ENCODE data around the gene WDR83.
"Not testable (repeated sequence)": the region's sequence is repeated elsewhere in the genome, so short reads cannot be mapped to it uniquely, and the experiment has no call there.

WDR83 gene, protein sequence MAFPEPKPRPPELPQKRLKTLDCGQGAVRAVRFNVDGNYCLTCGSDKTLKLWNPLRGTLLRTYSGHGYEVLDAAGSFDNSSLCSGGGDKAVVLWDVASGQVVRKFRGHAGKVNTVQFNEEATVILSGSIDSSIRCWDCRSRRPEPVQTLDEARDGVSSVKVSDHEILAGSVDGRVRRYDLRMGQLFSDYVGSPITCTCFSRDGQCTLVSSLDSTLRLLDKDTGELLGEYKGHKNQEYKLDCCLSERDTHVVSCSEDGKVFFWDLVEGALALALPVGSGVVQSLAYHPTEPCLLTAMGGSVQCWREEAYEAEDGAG

DNA sequence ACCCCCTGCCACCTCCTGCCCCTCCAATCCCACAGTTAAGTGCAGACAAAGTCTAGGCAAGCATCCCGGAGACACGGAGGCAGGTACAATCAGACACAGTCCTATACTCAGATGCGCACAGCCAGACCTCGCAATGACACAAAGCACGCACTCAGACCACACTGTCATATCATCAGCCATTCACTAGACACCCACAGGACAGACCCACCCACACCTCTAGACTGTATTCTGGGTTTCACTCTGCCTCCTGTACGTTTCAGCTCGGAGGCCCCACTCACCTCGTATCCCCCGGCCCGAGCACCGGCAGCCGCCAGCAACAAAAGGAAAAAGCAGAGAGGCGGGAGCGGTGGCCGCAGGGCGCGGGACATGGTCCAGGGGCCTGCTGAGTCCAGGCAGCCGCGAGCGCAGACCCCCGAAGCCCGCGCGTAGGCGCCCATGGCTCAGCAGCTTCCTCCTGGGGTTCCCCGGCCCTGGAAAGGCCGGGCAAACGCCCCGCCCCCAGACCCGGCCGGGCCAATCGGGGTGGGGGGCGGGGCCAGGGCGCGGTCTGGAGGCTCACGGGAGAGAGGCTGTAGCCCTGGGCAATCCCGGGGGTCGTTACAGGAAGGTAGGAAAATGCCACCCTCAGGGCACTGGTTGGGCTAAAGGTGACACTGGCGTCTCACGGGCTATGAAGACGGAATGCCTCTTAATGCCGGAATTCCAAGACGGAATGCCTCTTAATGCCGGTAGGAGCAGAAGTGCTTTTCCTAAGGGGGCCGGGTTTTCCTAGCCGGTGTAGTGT, at the start of gene WDR83, which contains the start of gene MAN2B1:
WDR83 (plus strand) TSS at position 543 of the 784 bp plus-strand sequence. CDS start 2,984 bp downstream, outside the sequence.
MAN2B1 (minus strand) TSS at position 478 of the 784 bp plus-strand sequence; CDS start at position 437, 41 bp downstream.
- DNase-seq = peak; percentile 78 to 82

DNA sequence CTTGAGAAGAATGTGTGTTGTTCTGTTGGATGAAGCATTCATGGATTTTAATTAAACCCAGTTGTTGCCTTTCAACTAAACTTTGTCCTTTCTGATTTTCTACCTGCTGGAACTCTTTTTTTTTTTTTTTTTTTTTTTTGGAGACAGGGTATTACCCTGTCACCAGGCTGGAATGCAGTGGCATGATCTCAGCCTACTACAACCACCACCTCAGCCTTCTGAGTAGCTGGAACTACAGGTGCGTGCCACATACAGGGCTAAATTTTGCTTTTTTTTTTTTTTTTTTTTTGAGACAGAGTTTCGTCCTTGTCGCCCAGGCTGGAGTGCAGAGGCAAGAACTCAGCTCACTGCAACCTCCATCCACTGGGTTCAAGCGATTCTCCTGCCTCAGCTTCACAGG, 49.0 kb upstream of the WDR83 start:
- DNase-seq = no peak

DNA sequence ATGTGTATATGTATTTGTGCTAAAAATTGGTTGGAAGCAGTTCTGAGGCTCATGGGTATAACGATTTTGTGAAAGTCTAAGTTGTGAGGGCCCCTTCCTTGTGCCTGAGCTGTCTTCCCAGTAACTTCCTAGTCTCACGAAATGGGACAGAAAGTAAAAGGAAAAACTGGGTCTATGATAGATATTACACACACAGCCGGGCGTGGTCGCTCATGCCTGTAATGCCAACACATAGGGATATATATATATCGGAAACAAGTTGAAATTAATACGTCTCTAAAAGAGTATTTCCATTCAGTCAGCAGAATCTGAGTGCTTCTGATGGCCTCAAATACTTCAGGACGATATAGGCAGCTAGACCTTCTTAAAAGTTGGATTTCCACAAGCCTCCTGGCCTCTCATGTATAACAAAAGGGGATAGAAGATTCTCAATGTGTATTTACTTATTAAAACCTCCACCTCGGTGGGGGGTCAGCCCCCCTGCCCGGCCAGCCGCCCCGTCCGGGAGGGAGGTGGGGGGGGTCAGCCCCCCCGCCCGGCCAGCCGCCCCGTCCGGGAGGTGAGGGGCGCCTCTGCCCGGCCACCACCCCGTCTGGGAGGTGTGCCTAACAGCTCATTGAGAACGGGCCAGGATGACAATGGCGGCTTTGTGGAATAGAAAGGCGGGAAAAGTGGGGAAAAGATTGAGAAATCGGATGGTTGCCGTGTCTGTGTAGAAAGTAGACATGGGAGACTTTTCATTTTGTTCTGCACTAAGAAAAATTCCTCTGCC, 45.2 kb upstream of the WDR83 start:
- not testable (repeated sequence) for DNase-seq

DNA sequence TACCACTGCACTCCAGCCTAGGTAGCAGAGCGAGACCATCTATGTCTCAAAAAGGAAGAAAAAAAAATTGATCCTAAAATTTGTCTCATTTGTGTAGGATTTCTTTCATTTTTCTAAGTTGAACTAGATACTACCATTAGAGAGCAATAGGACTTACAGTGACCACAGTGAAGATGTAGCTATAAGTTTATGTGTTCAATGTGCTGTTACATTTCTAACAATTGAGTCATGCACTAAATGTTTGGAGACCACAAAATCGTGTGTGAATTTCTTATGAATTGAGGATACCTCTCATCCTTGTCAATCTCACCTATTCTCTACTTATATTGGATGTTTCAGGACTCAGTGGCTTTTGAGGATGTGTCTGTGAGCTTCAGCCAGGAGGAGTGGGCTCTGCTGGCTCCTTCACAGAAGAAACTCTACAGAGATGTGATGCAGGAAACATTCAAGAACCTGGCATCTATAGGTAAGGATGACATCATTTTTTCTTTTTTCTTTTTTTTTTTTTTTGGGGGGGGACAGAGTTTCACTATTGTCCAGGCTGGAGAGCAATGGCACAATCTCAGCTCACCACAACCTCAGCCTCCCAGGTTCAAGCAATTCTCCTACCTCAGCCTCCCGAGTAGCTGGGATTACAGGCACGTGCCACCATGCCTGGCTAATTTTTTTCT, 43.1 kb upstream of the WDR83 start:
- no peak for DNase-seq

DNA sequence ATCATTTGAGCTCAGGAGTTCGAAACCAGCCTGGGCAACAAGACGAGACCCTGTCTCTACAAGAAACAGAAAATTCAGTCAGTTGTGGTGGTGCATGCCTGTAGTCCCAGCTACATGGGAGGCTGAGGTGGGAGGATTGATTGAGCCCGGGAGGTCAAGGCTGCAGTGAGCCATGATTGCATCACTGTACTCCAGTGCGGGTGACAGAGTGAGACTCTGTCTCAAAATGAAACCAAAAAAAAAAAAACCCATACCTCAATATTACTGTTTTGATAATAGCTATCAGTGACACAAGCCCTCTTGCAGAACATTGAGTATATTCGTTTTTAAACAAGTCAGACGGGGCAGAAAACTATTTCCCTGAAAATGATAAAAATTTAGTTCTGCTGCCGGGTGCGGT, 39.6 kb upstream of the WDR83 start:
- no peak for DNase-seq

DNA sequence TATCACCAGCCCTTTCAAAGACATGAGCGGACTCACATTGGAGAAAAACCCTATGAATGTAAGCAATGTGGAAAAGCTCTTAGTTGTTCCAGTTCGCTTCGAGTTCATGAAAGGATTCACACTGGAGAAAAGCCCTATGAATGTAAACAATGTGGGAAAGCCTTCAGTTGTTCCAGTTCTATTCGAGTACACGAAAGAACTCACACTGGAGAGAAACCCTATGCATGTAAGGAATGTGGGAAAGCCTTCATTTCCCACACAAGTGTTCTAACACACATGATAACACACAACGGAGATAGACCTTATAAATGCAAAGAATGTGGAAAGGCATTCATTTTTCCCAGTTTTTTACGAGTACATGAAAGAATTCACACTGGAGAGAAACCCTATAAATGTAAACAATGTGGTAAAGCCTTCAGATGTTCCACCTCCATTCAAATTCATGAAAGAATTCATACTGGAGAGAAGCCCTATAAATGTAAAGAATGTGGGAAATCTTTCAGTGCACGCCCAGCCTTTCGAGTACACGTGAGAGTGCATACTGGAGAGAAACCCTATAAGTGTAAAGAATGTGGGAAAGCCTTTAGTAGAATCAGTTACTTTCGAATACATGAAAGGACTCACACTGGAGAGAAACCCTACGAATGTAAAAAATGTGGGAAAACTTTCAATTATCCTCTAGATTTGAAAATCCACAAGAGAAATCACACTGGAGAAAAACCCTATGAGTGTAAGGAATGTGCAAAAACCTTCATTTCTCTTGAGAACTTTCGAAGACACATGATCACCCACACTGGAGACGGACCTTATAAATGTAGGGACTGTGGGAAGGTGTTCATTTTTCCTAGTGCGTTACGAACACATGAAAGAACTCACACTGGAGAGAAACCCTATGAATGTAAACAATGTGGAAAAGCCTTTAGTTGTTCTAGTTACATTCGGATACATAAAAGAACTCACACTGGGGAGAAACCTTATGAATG, 38.3 kb upstream of the WDR83 start:
- DNase-seq = no peak

DNA sequence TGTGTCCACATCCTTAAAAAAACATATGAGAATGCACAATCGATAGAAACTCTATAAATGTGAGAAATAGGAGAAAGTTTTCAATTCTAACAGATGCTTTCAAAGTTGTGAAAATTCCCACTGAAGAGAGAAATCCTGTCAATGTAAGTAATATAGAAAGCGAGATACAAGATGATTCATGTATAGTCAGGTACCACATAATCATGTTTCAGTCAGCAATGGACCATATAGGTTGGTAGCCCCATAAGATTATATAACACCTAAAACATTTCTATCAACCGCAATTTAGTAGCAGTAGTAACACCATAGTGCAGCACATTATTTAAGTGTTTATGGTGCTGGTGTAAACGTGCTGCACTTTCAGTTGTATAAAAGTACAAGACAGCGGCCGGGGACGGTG, 37.4 kb upstream of the WDR83 start:
- DNase-seq = no peak

DNA sequence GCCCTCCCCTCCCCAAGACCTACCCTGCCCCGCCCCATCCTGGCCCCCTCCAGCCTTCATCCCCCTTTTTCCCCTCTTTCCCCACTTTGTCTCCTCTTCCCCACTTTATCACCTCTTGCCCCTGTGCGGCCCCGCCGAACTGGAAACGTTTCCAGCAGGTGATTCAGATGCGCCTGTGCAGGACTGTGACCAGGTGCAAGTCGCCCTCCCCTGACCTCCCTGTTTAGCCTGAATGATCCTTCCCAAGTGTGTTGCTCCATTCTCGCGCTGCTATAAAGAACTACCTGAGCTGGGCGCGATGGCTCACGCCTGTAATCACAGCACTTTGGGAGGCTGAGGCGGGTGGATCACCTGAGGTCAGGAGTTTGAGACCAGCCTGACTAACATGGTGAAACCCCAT, 30.0 kb upstream of the WDR83 start:
- DNase-seq = no peak

DNA sequence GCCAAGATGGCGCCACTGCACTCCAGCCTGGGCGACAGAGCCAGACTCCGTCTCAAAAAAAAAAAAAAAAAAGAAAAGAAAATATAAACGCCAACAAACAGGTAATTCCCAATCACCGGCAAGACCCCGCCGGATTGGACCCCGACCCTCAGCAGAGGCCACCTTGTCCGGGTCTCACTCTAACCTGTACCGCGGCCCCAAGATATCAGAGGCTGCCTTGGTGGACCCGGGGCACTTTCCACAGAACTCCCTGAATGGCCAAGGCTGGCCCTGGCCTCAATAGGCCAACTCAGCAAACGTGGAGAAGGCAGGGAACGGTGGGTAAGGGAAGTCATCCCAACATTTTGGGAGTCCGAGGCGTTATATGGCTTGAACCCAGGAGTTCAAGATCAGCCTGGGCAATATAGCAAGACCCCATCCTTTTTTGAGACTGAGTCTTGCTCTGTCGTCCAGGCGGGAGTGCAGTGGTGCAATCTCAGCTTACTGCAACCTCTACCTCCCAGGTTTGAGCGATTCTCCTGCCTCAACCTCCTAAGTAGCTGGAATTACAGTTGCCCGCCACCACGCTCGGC, 27.9 kb upstream of the WDR83 start:
- no peak for DNase-seq

DNA sequence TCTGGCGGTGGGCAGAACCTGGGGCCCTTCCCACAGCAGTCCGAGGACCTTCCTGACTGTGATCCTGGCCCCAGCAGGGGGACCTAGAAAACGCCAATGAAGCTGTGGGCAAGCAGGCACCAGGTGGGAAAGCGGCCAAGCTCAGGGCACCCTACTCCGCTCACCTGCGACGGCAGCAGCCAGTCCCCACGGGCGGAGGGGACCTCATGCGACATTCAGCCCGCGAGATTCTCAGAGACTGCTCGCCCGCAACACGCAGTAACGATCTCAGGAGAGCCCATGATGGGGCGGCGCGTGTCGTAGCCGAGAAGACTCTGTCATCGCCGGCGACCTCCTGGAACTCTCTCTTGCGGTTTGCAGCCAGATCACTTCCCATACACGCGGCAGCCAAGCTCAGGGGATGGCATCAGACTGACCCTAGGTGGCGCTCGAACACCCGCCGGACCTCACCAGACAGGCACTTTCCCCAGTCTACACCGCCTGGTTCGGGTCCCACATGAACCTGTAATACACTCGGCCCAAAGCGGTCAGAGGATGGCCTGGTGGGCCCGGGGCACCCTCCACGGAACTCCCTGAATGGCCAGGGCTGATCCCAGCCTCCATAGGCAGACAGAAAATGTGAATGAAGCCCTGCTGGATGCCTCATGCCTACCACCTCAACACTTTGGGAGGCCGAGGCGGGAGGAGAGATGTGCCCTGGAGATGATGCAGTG, 26.6 kb upstream of the WDR83 start:
- DNase-seq = peak; percentile 88 to 89

DNA sequence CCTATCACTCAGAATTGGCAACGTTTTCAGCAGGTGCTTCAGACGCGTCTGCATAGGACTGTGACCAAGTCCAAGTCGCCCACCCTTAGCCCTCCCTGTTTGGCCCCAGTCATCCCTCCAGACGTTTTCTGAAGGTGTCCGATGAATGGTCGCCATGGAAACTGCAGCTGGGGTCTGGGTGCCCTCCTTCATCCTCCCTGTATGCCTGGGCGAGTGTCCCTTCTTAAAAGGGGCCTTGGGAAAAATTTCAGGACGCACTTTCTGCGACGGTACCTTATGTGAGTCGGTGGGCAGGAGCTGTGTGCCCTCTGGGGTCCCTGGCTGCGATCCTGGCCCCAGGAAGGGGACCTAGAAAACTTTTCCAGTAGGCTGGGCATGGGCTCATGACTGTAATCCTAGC, 25.2 kb upstream of the WDR83 start:
- no peak for DNase-seq

DNA sequence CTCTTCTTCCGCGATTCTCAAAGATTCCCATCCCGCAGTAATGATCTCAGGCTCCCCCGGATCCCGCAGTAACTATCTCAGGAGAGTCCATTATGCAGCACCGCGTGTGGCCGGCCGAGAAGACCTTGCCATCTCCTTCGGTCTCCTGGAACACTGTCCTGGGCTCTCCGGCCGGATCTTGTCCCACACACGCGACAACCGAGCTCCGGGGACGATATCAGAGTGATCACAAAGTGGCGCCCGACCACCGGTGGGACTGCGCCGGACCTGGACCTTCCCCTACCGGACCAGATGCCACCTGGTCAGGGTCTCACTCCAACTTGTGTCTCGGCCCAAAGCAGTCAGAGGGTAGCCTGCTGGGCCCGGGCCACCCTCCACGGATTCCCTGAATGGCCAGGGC, 24.1 kb upstream of the WDR83 start:
- DNase-seq = no peak

DNA sequence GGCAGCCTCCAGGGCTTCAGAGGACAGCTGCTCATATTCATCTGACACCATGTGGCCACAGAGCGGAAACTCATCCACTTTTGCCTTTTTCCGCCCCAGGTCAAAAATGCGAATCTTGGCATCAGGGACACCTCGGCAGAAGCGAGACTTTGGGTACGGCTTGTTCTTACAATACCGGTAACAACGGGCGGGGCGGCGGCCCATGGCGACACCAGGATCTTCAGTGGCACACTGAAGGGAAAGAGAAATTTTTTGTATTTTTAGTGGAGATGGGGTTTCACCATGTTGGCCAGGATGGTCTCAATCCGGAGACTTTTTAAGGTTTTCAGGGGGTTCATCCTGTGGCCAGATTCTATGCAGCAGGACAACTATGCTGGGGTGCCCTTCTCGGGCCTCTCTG, 22.9 kb upstream of the WDR83 start:
- DNase-seq = not testable (repeated sequence)

DNA sequence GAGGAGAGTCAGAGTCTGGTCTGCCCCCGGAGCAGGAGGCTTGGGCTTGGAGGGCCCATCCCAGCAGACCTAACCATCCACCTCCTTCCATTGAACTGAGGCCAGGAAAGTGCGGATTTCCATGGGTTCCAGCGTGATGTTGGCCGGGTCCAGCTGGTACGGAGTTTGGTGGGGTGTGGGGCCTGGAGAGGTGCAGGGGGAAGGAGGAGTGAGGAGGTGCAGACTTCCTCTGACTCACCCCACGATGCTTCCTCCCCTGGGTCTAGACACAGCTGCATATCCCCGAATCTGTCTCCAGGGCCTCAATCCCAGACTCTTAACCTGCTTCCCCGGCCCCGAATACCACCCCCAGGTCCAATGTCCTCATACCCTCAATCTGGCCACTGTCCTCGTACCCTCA, 20.1 kb upstream of the WDR83 start:
- DNase-seq = no peak

DNA sequence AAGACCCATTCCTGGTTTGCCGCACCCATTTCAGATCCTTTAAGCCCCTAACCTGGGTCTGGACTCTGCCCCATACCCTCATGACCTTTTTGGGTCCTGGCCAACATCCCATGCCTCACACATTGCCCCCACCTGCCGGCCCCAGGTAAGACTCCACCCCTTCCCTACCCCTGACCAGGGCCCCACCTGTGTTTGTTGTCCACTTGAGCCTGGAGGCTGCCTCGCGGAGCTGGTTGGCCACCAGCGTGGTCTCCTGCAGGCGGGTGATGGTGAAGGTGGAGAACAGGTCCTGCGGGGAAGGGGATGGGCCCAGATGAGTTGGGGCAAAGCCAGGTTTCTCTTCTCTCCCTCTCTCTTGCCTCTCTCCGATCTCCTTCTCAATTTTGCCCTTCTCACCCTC, 19.6 kb upstream of the WDR83 start:
- no peak for DNase-seq

DNA sequence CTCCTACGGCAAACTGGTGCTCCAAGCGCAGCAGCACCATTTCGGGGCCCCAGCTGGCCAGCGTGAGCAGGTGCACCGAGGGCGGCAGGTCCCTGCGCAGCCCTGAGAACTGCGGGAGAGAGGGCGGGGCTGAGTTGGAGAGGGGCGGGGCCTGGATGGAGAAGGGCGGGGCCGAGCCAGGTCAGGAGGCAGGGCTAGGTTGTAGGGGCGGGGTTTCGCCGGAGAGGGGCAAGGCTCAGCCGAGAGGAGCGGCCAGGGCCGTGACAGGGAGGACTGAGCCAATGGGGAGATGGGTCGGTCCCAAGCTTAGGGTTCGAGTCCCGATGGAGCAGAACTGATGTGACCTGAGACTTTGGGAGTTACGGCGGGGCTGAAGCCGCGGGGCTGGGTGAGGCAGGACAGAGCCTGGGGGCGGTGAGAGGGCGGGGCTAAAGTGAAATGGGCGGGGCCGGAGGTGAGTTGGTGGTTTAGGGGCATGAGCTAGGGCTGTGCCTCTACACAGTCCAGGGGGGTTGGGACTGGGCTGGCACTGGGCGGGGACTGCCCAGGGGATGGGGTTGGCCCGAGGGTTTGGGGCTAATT, 19.0 kb upstream of the WDR83 start:
- DNase-seq = no peak

DNA sequence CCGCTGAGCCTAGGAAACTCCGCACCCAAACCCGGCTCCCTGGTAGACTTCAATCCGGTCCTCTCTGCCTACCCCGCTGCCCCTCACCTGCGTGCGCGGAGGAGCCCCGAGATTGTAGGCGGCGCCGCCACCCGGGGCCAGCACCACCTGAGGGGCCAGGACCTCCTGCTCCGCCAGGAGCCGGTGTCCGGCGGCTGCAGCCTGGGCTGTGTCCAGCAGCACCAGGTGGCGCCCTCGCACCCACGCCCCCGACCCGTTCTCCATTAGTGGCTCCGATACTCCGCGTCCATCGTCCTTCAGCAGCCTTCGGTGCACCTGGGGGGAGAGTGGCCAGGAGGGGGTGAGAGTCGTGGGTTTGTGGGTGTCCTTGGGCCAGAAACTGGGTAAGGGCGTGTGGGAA, 18.5 kb upstream of the WDR83 start:
- DNase-seq = no peak

DNA sequence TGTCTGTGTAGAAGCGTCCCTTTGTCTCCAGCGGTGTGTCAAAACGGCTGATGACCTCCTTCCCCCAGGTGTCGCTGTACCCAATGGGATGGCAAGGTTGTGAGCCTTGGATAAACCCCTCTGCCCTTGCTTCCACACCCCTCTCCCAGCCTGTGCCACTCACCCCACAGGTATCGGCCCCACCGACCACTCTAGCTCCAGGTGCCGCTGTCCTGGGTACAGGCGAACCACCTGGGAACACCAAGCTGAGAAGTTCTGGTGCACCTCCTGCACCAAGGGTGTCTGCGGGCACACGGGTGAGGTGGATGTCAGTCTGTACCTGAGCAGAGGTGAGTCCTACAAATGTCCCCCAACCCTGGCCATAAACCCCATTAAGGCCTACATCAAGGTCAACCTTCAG, 16.7 kb upstream of the WDR83 start:
- DNase-seq = no peak

DNA sequence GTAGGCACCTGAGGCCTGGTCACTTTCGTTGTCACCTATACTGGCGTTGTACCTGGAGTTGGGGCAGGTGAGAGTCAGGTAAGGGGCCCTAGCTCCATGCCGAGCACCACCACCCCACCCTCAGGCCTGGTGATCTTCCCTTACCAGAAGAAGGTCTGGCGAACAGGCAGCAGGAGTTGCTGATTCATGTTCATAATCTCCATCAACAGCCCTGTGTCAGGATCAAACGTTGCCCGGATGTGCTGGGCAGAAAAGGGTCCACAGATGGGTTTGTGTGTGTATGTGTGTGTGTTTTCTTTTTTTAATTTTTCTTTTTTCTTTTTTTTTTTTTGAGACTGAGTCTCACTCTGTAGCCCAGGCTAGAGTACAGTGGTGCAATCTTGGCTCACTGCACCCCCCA, 14.4 kb upstream of the WDR83 start:
- no peak for DNase-seq

DNA sequence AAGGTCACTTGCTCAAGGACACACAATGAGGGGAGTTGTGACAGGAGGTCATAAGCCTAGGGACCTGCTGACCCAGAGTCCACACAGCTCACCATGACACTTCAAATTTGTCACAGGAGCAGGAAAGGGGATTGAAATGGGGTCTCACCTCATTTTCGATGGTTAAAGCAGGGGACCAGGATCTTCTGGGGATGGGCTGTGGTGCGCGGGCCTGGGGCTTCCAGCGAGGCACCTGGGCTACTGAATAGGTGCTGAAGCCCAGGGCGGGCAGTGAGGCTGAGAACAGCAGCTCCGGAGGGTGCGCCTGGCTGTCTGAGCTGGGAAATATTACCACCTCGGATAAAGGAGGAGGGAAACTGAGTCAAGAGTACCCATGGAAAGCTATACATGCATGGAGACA, 11.1 kb upstream of the WDR83 start:
- DNase-seq = no peak

All from activated CD4-positive, alpha-beta T cell treated with anti-CD3 and anti-CD28 coated beads for 4 hours (primary cell).